ENCODE results near the gene KRTAP21-1.

KRTAP21-1 gene

DNA sequence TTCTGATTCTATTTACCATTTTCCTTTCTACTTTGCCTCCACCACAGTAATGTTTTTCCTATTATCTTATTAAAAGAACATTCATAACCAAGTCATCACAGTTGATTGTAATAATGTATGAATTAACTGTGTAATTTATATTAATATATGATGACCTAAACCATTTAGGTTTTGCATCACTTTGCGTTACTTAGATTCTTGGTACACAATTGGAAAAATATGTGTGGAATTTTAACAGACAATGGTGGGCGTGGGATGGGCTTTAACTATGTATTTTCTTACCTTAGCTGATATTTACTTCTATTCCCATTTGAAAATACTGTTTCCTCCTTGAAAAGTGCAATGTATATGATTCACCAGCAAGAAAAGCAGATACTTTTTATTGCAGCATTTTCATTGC is 40.3 kb downstream of the KRTAP21-1 start:
- no peak for DNase-seq (ENCODE audit: low read depth in 2 of 2)
- H3K4me3 ChIP-seq (replicated peaks in 1 of 2; ENCODE audit: low read depth in 2 of 2, low read length in 2 of 2): no peak overlapping the region
- TF ChIP-seq, protein P1, sequence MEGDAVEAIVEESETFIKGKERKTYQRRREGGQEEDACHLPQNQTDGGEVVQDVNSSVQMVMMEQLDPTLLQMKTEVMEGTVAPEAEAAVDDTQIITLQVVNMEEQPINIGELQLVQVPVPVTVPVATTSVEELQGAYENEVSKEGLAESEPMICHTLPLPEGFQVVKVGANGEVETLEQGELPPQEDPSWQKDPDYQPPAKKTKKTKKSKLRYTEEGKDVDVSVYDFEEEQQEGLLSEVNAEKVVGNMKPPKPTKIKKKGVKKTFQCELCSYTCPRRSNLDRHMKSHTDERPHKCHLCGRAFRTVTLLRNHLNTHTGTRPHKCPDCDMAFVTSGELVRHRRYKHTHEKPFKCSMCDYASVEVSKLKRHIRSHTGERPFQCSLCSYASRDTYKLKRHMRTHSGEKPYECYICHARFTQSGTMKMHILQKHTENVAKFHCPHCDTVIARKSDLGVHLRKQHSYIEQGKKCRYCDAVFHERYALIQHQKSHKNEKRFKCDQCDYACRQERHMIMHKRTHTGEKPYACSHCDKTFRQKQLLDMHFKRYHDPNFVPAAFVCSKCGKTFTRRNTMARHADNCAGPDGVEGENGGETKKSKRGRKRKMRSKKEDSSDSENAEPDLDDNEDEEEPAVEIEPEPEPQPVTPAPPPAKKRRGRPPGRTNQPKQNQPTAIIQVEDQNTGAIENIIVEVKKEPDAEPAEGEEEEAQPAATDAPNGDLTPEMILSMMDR (IDR thresholded peaks at IDR 0.05; ENCODE audit: low read depth, low read length): no peak

DNA sequence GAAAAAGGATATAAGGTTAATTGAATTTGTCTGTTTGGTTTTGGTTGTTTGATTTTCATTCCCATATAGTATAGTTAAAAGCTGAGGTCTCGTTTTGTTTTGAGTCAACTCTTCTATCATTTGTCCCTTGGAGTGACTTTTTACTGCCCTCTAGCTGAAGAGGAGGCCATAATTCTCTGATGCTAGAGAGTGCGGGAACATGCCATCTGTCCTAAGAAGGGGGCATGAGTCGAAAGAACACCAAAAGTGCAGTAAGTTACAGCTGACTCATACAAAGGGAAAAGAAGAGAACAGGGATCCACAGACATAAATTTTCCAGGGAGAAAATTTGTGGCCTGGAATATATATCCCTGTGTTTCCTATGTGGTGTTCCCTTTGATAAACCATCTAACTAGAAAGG is 40.8 kb downstream of the KRTAP21-1 start:
- TF ChIP-seq, protein P1 (IDR thresholded peaks at IDR 0.05; ENCODE audit: low read depth, low read length): no peak
- H3K4me3 ChIP-seq (replicated peaks in 1 of 2; ENCODE audit: low read depth in 2 of 2, low read length in 2 of 2): no peak overlapping the region
- DNase-seq (ENCODE audit: low read depth in 2 of 2): no peak

DNA sequence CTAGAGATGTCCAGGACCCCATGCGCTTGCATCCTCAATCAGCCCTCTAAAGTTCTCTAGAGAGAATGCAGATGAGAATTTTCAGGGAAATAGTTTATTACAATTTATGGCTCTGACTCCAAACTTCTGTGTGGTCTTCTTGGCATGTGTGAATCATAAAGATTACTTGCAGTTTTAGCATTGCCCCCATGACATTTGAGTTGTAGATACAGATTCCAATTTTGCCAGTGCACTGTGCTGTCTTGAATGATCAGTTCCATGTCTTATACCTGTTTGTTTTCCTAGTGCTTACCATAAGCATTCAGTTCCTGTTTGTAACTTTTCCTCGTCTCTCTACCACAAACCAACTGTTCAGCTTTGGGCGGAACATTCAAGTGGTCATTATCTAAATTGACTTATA is 41.5 kb downstream of the KRTAP21-1 start:
- DNase-seq (ENCODE audit: low read depth in 2 of 2): no peak
- no peak overlapping the region for H3K4me3 ChIP-seq (replicated peaks in 1 of 2; ENCODE audit: low read depth in 2 of 2, low read length in 2 of 2)
- TF ChIP-seq, protein P1 (IDR thresholded peaks at IDR 0.05; ENCODE audit: low read depth, low read length): no peak

DNA sequence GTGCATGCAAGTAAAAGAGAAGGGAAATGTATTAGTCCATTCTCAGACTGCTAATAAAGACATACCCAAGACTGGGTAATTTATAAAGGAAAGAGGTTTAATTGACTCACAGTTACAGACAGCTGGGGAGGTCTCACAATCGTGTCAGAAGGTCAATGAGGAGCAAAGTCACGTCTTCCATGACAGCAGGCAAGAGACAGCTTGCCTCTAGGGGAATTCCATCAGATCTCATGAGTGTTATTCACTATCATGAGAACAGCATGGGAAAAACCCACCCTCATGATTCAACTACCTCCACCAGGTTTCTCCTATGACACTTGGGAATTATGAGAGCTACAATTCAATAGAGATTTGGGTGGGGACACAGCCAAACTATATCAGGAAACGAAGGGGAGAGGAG is 44.7 kb downstream of the KRTAP21-1 start:
- TF ChIP-seq, protein P1 (IDR thresholded peaks at IDR 0.05; ENCODE audit: low read depth, low read length): no peak
- no peak for DNase-seq (ENCODE audit: low read depth in 2 of 2)
- H3K4me3 ChIP-seq (replicated peaks in 1 of 2; ENCODE audit: low read depth in 2 of 2, low read length in 2 of 2): no peak overlapping the region

DNA sequence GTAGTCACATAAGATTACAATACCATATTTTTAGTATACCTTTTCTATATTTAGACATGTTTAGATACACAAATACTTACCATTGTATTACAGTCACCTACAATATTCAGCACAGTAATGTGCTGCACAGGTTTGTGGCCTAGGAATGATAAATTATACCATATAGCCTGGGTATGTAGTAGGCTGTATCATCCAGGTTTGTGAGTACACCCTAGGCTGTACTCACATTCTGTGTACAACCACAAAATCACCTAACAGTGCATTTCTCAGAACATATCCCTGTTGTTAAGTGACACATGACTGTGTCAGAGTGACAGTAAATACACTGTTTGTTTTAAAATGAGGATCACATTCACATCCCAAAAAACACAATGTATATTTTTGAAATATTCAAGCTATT is 47.8 kb downstream of the KRTAP21-1 start:
- H3K4me3 ChIP-seq (replicated peaks in 1 of 2; ENCODE audit: low read depth in 2 of 2, low read length in 2 of 2): no peak overlapping the region
- TF ChIP-seq, protein P1 (IDR thresholded peaks at IDR 0.05; ENCODE audit: low read depth, low read length): no peak
- DNase-seq (ENCODE audit: low read depth in 2 of 2): no peak

Measured in cardiac fibroblast (primary cell).